HL-60/S4 treated with phorbol 12-myristate 13-acetate at 8.2 ng/mL for 4 days and 3 days (cell line): ENCODE results near the gene PNMA6A.
"Not testable (repeated sequence)": the region's sequence is repeated elsewhere in the genome, so short reads cannot be mapped to it uniquely, and the experiment has no call there.

Source experiments
- in situ Hi-C: fragments of 300-500 bp; cut with MboI; formaldehyde crosslinking; loops from 2 replicates; pipeline ENCODE4 v1.15.0; 2022; ENCODE audit warnings: low sequenced_read_pairs

PNMA6A gene

GRCh38 chrX:153074935-153075334 lies 2.7 kb downstream of the PNMA6A start:
- in situ Hi-C loops = no loop called here

GRCh38 chrX:153075366-153075765 lies 3.1 kb downstream of the PNMA6A start:
- in situ Hi-C loops = no loop called here

DNA sequence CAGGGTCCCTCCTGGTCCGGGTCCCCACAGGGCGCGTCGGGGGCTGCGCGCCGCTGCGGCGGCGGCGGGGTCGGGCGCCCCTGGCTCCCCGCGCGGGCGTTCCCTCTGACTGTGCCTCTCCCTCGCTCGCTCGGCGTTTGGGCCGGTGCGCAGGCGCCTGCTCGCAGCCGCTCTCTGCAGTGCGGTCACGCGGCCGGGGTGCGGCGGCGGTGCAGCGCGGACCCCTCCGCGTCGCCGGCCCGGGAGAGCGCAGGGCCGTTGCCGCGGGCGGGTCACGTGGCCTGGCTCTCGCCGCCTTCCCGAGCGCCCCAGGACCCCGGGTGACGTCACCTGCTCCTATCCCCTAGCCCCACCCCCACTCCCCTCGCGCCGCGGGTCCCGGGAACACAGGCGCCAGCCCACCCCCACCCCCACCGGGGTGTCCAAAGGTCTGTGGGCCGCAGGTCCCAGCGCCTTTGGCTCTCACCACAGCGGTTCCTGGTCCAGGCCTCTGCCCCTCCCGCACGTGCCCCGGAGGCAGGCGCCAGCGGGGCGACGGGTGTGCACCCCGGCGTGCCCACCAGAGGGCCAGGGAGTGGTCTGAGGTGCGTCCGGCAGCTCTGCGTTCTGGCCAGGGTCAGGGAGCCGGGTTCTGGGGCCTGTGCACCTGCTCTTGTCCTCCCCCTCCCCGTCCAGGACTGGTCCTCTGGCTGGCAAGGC lies 5.3 kb downstream of the PNMA6A start:
- in situ Hi-C loops = not testable (repeated sequence)

DNA sequence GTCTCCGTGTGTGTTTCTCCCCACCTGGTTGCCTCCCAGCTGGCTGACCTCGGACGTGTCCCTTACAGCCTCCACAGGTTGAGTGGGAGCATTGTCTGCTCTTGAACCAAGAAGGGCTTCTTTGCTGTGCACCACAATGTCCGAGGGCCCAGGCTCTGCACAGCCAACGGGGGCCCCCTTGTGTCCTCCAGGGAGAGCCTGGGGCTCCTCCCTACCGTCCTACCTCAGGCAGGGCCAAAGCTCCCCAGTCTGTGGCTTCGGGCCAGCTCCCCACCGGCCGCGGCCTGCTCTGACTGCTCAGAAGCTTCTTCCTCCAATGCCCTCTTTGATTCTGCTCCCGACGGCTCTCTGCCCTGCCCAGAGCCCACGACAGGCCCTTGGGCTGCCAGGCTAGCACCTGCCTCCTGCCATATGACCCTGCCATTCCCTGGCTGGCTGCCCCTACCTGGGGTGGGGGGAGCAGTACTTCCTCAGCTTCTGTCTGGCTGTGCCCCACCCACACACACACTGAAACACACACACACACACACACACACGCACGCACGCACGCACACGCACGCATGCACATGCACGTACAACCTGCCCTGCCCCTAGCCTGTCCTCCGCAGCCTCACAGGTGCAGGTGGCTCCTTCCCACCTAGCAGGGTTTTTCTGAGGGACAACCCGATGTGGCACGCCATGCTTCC lies 11.1 kb downstream of the PNMA6A start:
- in situ Hi-C loops = not testable (repeated sequence)

DNA sequence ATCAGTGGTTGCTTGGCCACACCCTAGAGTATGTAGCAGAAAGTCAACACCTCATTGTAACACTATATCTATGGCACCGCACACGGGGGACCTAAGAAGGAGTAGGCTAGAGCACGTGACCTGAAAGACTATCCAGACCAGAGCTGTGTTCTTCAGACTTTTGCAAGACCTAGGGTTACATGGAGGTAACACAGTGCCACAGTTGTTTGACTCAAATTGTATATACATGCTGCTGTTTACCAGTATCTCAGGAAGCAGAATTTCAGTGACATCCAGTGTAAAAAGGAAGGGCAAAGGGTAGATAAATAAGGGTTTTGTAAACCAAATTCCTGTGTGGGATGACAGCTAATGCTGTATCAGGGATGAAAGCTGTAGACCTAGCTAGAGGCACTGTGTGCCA lies 30.2 kb downstream of the PNMA6A start:
- in situ Hi-C loops = no loop called here

DNA sequence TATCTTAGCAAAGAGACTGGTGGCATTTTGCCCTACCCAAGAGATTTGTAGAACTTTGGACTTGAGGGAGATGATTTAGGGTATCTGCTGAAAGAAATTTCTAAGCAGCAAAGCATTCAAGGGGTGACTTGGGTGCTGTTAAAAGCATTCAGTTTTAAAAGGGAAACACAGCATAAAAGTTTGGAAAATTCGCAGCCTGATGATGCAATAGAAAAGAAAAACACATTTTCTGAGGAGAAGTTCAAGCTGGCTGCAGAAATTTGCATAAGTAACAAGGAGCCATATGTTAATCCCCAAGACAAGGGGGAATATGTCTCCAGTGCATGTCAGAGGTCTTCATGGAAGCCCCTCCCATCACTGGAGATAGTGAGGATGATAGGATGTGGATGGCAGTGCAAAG lies 32.7 kb downstream of the PNMA6A start:
- in situ Hi-C loops = not testable (repeated sequence)

DNA sequence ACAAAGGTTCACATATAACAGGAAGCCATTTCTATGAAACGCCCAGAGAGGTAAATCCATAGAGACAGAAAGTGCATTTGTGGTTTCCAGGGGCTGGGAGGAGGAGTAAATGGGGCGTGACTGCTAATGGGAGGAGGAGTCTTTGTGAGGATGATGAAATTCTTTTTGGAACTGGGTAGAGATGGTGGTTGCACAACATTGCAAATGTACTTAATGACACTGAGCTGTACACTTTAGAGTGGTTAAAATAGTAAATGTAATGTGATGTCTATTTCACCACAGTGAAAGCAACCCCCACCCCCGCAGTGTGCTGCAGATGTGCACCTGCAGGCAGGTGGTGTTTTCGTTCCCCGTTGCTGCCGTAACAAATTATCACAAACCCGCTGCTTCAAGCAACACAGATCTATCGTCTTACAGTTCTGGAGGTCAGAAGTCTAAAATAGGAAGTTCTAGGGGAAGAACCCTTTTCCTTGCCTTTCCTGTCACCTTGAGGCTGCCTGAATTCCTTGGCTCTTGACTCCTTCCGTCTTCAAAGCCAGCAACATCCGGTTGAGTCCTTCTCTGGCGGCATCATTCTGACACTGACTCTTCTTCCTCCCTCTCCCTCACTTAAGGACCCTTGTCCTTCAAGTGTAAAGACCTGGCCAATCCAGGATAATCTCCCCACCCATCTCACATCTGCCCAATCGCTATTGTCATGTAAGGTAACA lies 34.0 kb downstream of the PNMA6A start:
- in situ Hi-C loops = not testable (repeated sequence)

- in situ Hi-C loops = not testable (repeated sequence)
Observed at GRCh38 chrX:153110735-153111134, 38.5 kb downstream of the PNMA6A start.

GRCh38 chrX:153113851-153114250 lies 41.6 kb downstream of the PNMA6A start:
- in situ Hi-C loops = not testable (repeated sequence)

- in situ Hi-C loops = not testable (repeated sequence)
Observed at GRCh38 chrX:153117754-153118153, 45.5 kb downstream of the PNMA6A start.

DNA sequence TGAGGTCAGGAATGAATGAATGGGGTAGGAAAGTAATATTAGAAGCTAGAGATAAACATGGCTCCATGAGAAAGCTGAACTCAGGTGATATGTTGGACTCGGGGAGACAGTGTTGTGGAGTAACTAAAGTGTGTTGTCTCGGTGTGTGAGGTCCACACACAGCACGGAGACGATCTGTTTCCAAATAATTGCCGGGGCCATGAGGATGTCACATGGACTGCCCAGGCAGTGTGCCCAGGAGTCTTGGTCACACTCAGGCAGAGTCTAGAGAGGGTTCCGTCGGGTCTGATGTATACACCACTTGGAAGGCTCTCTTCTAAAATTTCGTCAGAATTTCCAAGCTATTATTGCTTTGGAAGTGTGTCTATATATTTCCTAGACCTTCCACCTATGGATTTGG lies 48.0 kb downstream of the PNMA6A start:
- in situ Hi-C loops = not testable (repeated sequence)

- in situ Hi-C loops = not testable (repeated sequence)
Observed at GRCh38 chrX:153123468-153123867, 51.2 kb downstream of the PNMA6A start.
